ENCODE results near the gene PDE8A. TPM values are rescaled to one million over a fixed set of nuclear protein-coding genes. Genes with fewer than 3 reads are reported as not detected.

The PDE8A gene
- total RNA-seq, 1 experiment from 2014 or later = 40.0 TPM

DNA sequence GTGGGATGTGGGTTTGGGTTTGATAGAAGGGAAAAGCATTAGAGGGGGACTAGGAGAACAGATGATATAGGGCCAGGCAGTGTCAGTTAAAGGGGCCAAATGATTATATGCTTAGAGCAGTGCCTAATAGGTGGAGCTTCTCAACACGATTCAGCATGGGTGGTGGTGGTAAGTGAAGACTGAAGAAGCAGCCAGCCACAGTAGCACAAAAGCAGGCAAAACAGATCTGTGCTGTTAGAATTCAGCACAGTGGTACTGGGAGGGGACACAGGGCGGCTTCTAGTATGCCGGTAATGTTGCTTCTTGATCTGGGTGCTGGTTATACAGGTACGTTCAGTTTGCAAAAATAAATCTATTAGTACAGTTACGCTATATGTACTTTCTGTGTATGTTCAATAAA lies 25.5 kb downstream of the PDE8A start:
- no TSS peak for BruUV-seq (replicated peaks)
- no peaks in the 10 kb centered on the region; the same call in 1 of the 2 replicates for H3K4me1 ChIP-seq (ENCODE audit: control insufficient read depth, insufficient read depth, low read length)
- intact Hi-C loops (cut with micrococcal nuclease; ENCODE audit: unreplicated experiment) = no loop called here
- H3K9me3 ChIP-seq (ENCODE audit: control insufficient read depth, insufficient read depth, low read depth, low read length) = peaks cover 3% of the 10 kb centered on the region; the same call in 1 of the 2 replicates
- ChIA-PET POLR2A (interaction anchor here (0.6 kb wide), 1 partner anchor 53 kb away, joined by 3 read pairs; no protein-coding TSS in a partner anchor), CTCF (no interaction called here)
- ATAC-seq (no peak), DNase-seq (ENCODE audit: low read depth, low spot score) (no peak)
- H3K4me3 ChIP-seq (ENCODE audit: low read depth in 2 of 2, low read length in 2 of 2) = no peak overlapping the region
- TF ChIP-seq SIN3A (IDR thresholded peaks at IDR 0.05; ENCODE audit: borderline replicate concordance, insufficient read depth, low read depth, low read length) (no peak), TCF7L2 (IDR thresholded peaks at IDR 0.05; ENCODE audit: low read depth, low read length) (no peak), POLR2AphosphoS5 (IDR thresholded peaks at IDR 0.05; ENCODE audit: low read depth, low read length) (no peak), CTCF (IDR thresholded peaks at IDR 0.05) (no peak)
- TF ChIP-seq, protein P1, sequence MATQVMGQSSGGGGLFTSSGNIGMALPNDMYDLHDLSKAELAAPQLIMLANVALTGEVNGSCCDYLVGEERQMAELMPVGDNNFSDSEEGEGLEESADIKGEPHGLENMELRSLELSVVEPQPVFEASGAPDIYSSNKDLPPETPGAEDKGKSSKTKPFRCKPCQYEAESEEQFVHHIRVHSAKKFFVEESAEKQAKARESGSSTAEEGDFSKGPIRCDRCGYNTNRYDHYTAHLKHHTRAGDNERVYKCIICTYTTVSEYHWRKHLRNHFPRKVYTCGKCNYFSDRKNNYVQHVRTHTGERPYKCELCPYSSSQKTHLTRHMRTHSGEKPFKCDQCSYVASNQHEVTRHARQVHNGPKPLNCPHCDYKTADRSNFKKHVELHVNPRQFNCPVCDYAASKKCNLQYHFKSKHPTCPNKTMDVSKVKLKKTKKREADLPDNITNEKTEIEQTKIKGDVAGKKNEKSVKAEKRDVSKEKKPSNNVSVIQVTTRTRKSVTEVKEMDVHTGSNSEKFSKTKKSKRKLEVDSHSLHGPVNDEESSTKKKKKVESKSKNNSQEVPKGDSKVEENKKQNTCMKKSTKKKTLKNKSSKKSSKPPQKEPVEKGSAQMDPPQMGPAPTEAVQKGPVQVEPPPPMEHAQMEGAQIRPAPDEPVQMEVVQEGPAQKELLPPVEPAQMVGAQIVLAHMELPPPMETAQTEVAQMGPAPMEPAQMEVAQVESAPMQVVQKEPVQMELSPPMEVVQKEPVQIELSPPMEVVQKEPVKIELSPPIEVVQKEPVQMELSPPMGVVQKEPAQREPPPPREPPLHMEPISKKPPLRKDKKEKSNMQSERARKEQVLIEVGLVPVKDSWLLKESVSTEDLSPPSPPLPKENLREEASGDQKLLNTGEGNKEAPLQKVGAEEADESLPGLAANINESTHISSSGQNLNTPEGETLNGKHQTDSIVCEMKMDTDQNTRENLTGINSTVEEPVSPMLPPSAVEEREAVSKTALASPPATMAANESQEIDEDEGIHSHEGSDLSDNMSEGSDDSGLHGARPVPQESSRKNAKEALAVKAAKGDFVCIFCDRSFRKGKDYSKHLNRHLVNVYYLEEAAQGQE (IDR thresholded peaks at IDR 0.05; ENCODE audit: insufficient read depth in 1 of 2, low read depth in 2 of 2, low read length in 1 of 2) = no peak
- H3K36me3 ChIP-seq (ENCODE audit: control insufficient read depth, insufficient read depth, low read length) = no peaks in the 10 kb centered on the region
- H3K27me3 ChIP-seq (ENCODE audit: control insufficient read depth, insufficient read depth, low read length) = no peaks in the 10 kb centered on the region
- in situ Hi-C loops (cut with HindIII; ENCODE audit: low pct_unique_long_range_greater_than_20kb, low sequenced_read_pairs) = no loop called here
- no peak overlapping the region for H3K27ac ChIP-seq (ENCODE audit: low read length)

DNA sequence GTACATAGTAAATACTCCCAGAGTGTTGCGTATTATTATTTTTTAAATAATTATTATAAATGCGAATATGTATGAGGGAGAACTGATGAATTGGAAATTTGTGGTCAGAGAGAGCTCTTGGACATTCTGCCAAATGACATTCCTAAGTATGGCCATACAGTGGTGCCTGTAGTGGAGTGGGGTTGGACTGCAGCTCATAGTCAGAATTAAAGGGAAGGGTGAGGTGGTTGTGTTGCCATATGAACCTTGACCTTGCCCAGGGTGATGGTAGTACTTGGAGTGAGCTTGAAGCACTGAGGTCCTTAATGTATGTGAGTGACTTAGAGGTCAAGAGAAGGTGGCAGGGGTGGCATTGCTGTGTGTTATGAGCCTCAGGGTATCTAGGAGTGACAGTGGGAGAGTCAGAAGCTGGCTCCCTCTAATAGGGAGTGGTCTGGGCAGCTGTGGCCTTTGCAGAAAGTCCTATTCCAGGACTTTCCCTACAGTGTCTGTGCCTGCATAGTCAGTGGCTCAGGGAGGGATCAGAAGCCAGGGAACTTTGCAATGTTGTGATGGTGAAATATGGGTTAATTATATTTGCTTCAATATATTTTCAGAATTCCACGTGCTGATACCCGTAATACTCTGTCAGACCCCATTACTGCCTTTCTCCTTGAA lies 26.2 kb downstream of the PDE8A start:
- DNase-seq (ENCODE audit: low read depth, low spot score) (no peak), ATAC-seq (peak; percentile 68)
- TF ChIP-seq POLR2AphosphoS5 (IDR thresholded peaks at IDR 0.05; ENCODE audit: low read depth, low read length) = no peak
- TF ChIP-seq TCF7L2 (IDR thresholded peaks at IDR 0.05; ENCODE audit: low read depth, low read length) = no peak
- TF ChIP-seq CTCF (IDR thresholded peaks at IDR 0.05) = no peak
- no peak for TF ChIP-seq SIN3A (IDR thresholded peaks at IDR 0.05; ENCODE audit: borderline replicate concordance, insufficient read depth, low read depth, low read length)
- TF ChIP-seq, protein P1 (IDR thresholded peaks at IDR 0.05; ENCODE audit: insufficient read depth in 1 of 2, low read depth in 2 of 2, low read length in 1 of 2) = no peak
- POLR2A ChIA-PET = no interaction called here
- no peaks in the 10 kb centered on the region for H3K27me3 ChIP-seq (ENCODE audit: control insufficient read depth, insufficient read depth, low read length)
- CTCF ChIA-PET = no interaction called here
- in situ Hi-C loops (cut with HindIII; ENCODE audit: low pct_unique_long_range_greater_than_20kb, low sequenced_read_pairs) = no loop called here
- no peak overlapping the region for H3K4me3 ChIP-seq (ENCODE audit: low read depth in 2 of 2, low read length in 2 of 2)
- peaks cover 3% of the 10 kb centered on the region; the same call in 1 of the 2 replicates for H3K9me3 ChIP-seq (ENCODE audit: control insufficient read depth, insufficient read depth, low read depth, low read length)
- no TSS peak for BruUV-seq (replicated peaks)
- no peak overlapping the region for H3K27ac ChIP-seq (ENCODE audit: low read length)
- no peaks in the 10 kb centered on the region; the same call in 1 of the 2 replicates for H3K4me1 ChIP-seq (ENCODE audit: control insufficient read depth, insufficient read depth, low read length)
- intact Hi-C loops (cut with micrococcal nuclease; ENCODE audit: unreplicated experiment) = no loop called here
- H3K36me3 ChIP-seq (ENCODE audit: control insufficient read depth, insufficient read depth, low read length) = no peaks in the 10 kb centered on the region
